DND-41 (cell line): ENCODE results near the gene SYCP2L.

Experiments
- ATAC-seq: fragments of 200-7000 bp; cut with Tn5 transposase; 3 replicates; pipeline ENCODE4 v1.9.1; 2021; ENCODE audit warnings: low read depth; ENCODE audit not compliant: insufficient read depth
- DNase-seq: peaks from one replicate; pipeline ENCODE4 v3.0.0-alpha.2; 2020
- H2AFZ ChIP-seq: 2 replicates; pipeline ENCODE4 v1.6.0; 2012; ENCODE audit warnings: low read depth, low read length
- H3K27ac ChIP-seq: 2 replicates; pipeline ENCODE4 v1.5.1; 2012; ENCODE audit warnings: low read length, inconsistent platforms
- H3K27me3 ChIP-seq: fragments of 200-600 bp; sonication (generic); 2 replicates; pipeline ENCODE4 v1.6.0; 2012; ENCODE audit warnings: low read length, mild to moderate bottlenecking, inconsistent platforms; ENCODE audit not compliant: insufficient read depth, poor library complexity
- H3K36me3 ChIP-seq: 2 replicates; pipeline ENCODE4 v1.5.1; 2012; ENCODE audit warnings: low read length, inconsistent platforms; ENCODE audit not compliant: insufficient read depth
- H3K4me1 ChIP-seq: 2 replicates; pipeline ENCODE4 v1.5.1; 2012; ENCODE audit warnings: mild to moderate bottlenecking, low read length; ENCODE audit not compliant: insufficient read depth
- H3K4me2 ChIP-seq: 2 replicates; pipeline ENCODE4 v1.6.0; 2012; ENCODE audit warnings: mild to moderate bottlenecking, moderate library complexity, low read length, inconsistent platforms; ENCODE audit not compliant: insufficient read depth
- H3K4me3 ChIP-seq, 2 experiments: fragments of 200-600 bp in 1 of 2; shearing (Covaris generic) in 1 of 2; 2 replicates each; pipeline ENCODE4 v1.5.1; 2012 to 2016; ENCODE audit warnings: inconsistent platforms in 2 of 2, low read length in 2 of 2, mild to moderate bottlenecking in 2 of 2, low read depth in 1 of 2, moderate library complexity in 1 of 2
- H3K79me2 ChIP-seq: 2 replicates; pipeline ENCODE4 v1.6.0; 2012; ENCODE audit warnings: low read length, inconsistent platforms; ENCODE audit not compliant: insufficient read depth
- H3K9ac ChIP-seq: 2 replicates; pipeline ENCODE4 v1.6.0; 2012; ENCODE audit warnings: low read depth, mild to moderate bottlenecking, inconsistent platforms, low read length, moderate library complexity
- H3K9me3 ChIP-seq: 2 replicates; pipeline ENCODE4 v1.5.1; 2012; ENCODE audit warnings: low read length, moderate library complexity, mild to moderate bottlenecking, inconsistent platforms; ENCODE audit not compliant: insufficient read depth, severe bottlenecking
- H4K20me1 ChIP-seq: 2 replicates; pipeline ENCODE4 v1.6.0; 2012; ENCODE audit warnings: low read length; ENCODE audit not compliant: insufficient read depth
- CTCF ChIP-seq: IDR thresholded peaks from 2 replicates; pipeline ENCODE4 v1.5.1; 2012; ENCODE audit warnings: borderline replicate concordance, low read length, moderate library complexity, mild to moderate bottlenecking; ENCODE audit not compliant: poor library complexity, severe bottlenecking; ENCODE audit errors: extremely low read depth
- EZH2 ChIP-seq: IDR thresholded peaks from 3 replicates; pipeline ENCODE4 v1.6.1; 2012; ENCODE audit warnings: borderline replicate concordance, low read depth, mild to moderate bottlenecking, moderate library complexity, low read length, inconsistent platforms; ENCODE audit not compliant: severe bottlenecking

SYCP2L gene

GRCh38 chr6:10886691-10887502 is at the start of gene SYCP2L:
SYCP2L (plus strand) TSS chr6:10887052; CDS start chr6:10887127, 75 bp downstream.
- Histone ChIP-seq H3K79me2 (no peaks in the 10 kb centered on the region), H2AFZ (no peak within 1 kb of the TSS), H4K20me1 (no peaks in the 10 kb centered on the region), H3K36me3 (no peaks in the 10 kb centered on the region), H3K9me3 (no peaks in the 10 kb centered on the region), H3K27ac (no peak within 1 kb of the TSS), H3K4me1 (no peaks in the 10 kb centered on the region), H3K4me2 (no peak within 1 kb of the TSS), H3K4me3 (no peak within 1 kb of the TSS), H3K9ac (no peak within 1 kb of the TSS), H3K27me3 (no peaks in the 10 kb centered on the region)
- TF ChIP-seq CTCF (no peak), EZH2 (no peak)
- no peak for DNase-seq
- no peak for ATAC-seq

- TF ChIP-seq CTCF, result no peak
- no peak for TF ChIP-seq EZH2
- DNase-seq, result no peak
- Histone ChIP-seq H3K36me3 (no peaks in the 10 kb centered on the region), H3K27ac (no peak overlapping the region), H3K4me2 (no peak overlapping the region), H3K79me2 (no peaks in the 10 kb centered on the region), H3K4me3 (no peak overlapping the region), H3K9me3 (no peaks in the 10 kb centered on the region), H2AFZ (no peak overlapping the region), H3K27me3 (no peaks in the 10 kb centered on the region), H3K9ac (no peak overlapping the region), H4K20me1 (no peaks in the 10 kb centered on the region), H3K4me1 (peaks cover 10% of the 10 kb centered on the region)
- no peak for ATAC-seq
Observed at GRCh38 chr6:10837622-10837994, 49.2 kb upstream of the SYCP2L start.

GRCh38 chr6:10837995-10838793 is 48.7 kb upstream of the SYCP2L start, which contains the start of gene MAK:
MAK (minus strand) TSS chr6:10838539; CDS start chr6:10830648, 7,891 bp downstream.
- peak within 1 kb of the TSS; percentile 56; the same call in 1 of the 2 replicates for H2AFZ ChIP-seq
- no peaks in the 10 kb centered on the region for H4K20me1 ChIP-seq
- no peak within 1 kb of the TSS for H3K9ac ChIP-seq
- H3K4me3 ChIP-seq, result peak within 1 kb of the TSS in 1 of 2 experiments; percentile 40; a peak in 2 of 4 replicates
- H3K79me2 ChIP-seq, result no peaks in the 10 kb centered on the region
- H3K27ac ChIP-seq, result no peak within 1 kb of the TSS
- H3K36me3 ChIP-seq, result no peaks in the 10 kb centered on the region
- TF ChIP-seq EZH2, result no peak
- no peak for TF ChIP-seq CTCF
- no peaks in the 10 kb centered on the region for H3K9me3 ChIP-seq
- no peaks in the 10 kb centered on the region for H3K27me3 ChIP-seq
- H3K4me2 ChIP-seq, result peak within 1 kb of the TSS; percentile 55
- ATAC-seq (peak; percentile 97), DNase-seq (peak; percentile 74)
- peaks cover 10% of the 10 kb centered on the region for H3K4me1 ChIP-seq
